PC-9 (cell line): Measurements from ENCODE around the gene FBXO30.

Experiments
- CTCF ChIP-seq: fragments of 200-600 bp; sonication (generic); conservative IDR thresholded peaks from 2 replicates; pipeline ENCODE4 v1.6.1; 2017; ENCODE audit warnings: mixed run types, antibody characterized with exemption, mild to moderate bottlenecking, moderate library complexity
- EZH2 ChIP-seq: fragments of 200-600 bp; sonication (generic); IDR thresholded peaks from 2 replicates; pipeline ENCODE4 v1.8.0; 2017; ENCODE audit warnings: antibody characterized with exemption, low read depth

GRCh38 chr6:145749632-145750031, 65.0 kb downstream of the FBXO30 start:
- TF ChIP-seq CTCF (no peak), EZH2 (no peak)
